ACC112 (cell line): ENCODE results near the gene SPG7.
"Not testable (repeated sequence)": the region's sequence is repeated elsewhere in the genome, so short reads cannot be mapped to it uniquely, and the experiment has no call there.

Experiments
- H2AFZ ChIP-seq: fragments of 200-600 bp; sonication (generic); one replicate; pipeline ENCODE4 v1.6.0; 2017; ENCODE audit warnings: antibody characterized with exemption, low read length; ENCODE audit not compliant: unreplicated experiment
- H3K27ac ChIP-seq: fragments of 200-600 bp; sonication (generic); 2 replicates; pipeline ENCODE4 v1.5.1; 2014; ENCODE audit warnings: low read depth, mild to moderate bottlenecking, antibody characterized with exemption, low read length, moderate library complexity
- H3K27me3 ChIP-seq: fragments of 200-600 bp; sonication (generic); 2 replicates; pipeline ENCODE4 v1.6.1; 2014; ENCODE audit warnings: mild to moderate bottlenecking, antibody characterized with exemption, low read length, moderate library complexity, mixed read lengths; ENCODE audit not compliant: insufficient read depth
- H3K36me3 ChIP-seq: fragments of 200-600 bp; sonication (generic); 2 replicates; pipeline ENCODE4 v1.6.1; 2016; ENCODE audit warnings: mild to moderate bottlenecking, antibody characterized with exemption, low read length, moderate library complexity, mixed read lengths; ENCODE audit not compliant: insufficient read depth
- H3K4me1 ChIP-seq: fragments of 200-600 bp; sonication (generic); one replicate; pipeline ENCODE4 v1.6.1; 2016; ENCODE audit warnings: low read length, mixed read lengths; ENCODE audit not compliant: insufficient read depth, unreplicated experiment, control insufficient read depth
- H3K4me3 ChIP-seq: fragments of 200-600 bp; sonication (generic); 2 replicates; pipeline ENCODE4 v1.5.1; 2014; ENCODE audit warnings: mild to moderate bottlenecking, low read depth, low read length
- H3K79me2 ChIP-seq: fragments of 200-600 bp; sonication (generic); one replicate; pipeline ENCODE4 v1.6.0; 2016; ENCODE audit warnings: low read length; ENCODE audit not compliant: control insufficient read depth, unreplicated experiment, insufficient read depth

The SPG7 gene

GRCh38 chr16:89581861-89582563 lies 73.8 kb downstream of the SPG7 start:
- Histone ChIP-seq H3K27me3 (no peaks in the 10 kb centered on the region), H3K27ac (peak overlapping the region; percentile 94), H3K4me3 (peak overlapping the region; percentile 32; the same call in 1 of the 2 replicates), H3K4me1 (peaks cover 41% of the 10 kb centered on the region), H2AFZ (no peak overlapping the region), H3K36me3 (peaks cover 26% of the 10 kb centered on the region; the same call in 1 of the 2 replicates), H3K79me2 (peaks cover 9% of the 10 kb centered on the region)

GRCh38 chr16:89582614-89583196 lies 74.5 kb downstream of the SPG7 start:
- Histone ChIP-seq H3K4me1 (peaks cover 35% of the 10 kb centered on the region), H3K36me3 (peaks cover 26% of the 10 kb centered on the region; the same call in 1 of the 2 replicates), H3K27me3 (no peaks in the 10 kb centered on the region), H3K79me2 (peaks cover 3% of the 10 kb centered on the region), H3K4me3 (no peak overlapping the region), H3K27ac (peak overlapping the region; percentile 94), H2AFZ (no peak overlapping the region)

DNA sequence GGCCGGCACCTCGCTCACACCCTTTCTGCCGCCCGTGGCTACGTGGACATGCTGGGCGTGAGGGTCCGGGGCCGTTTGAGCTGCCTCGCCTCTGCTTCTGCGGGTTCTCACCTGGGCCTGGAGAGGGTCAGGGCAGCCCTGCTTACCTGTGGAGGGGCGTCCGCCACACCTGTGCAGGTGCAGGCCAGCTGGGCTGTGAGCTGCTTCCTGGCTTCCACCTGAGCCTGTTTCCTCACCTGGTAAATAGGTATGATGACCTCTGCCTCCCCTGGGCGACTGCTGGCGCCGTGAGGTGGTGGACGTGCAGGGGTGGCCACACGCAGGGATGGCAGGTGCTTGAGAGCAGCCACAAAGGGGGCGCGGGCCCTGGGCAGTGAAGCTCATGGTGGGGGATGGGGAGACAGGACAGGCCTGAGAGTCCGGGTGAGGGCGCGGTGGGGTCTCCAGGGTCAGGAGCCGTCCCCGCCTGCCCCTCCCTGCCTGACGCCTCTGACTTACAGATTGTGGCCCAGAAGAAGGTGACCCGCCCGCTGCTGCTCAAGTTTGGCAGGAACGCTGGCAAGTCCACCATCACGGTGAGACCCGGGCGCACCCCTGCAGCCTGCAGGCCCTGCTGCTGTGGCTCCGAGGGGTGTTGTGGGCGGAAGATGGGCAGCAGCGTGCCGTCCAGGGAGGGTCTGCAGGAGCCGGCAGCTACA lies 75.1 kb downstream of the SPG7 start:
- Histone ChIP-seq H2AFZ (no peak overlapping the region), H3K27ac (peak overlapping the region; percentile 94; the same call in 1 of the 2 replicates), H3K4me3 (no peak overlapping the region), H3K27me3 (no peaks in the 10 kb centered on the region), H3K4me1 (peaks cover 35% of the 10 kb centered on the region), H3K36me3 (peaks cover 26% of the 10 kb centered on the region; the same call in 1 of the 2 replicates), H3K79me2 (peaks cover 3% of the 10 kb centered on the region)

DNA sequence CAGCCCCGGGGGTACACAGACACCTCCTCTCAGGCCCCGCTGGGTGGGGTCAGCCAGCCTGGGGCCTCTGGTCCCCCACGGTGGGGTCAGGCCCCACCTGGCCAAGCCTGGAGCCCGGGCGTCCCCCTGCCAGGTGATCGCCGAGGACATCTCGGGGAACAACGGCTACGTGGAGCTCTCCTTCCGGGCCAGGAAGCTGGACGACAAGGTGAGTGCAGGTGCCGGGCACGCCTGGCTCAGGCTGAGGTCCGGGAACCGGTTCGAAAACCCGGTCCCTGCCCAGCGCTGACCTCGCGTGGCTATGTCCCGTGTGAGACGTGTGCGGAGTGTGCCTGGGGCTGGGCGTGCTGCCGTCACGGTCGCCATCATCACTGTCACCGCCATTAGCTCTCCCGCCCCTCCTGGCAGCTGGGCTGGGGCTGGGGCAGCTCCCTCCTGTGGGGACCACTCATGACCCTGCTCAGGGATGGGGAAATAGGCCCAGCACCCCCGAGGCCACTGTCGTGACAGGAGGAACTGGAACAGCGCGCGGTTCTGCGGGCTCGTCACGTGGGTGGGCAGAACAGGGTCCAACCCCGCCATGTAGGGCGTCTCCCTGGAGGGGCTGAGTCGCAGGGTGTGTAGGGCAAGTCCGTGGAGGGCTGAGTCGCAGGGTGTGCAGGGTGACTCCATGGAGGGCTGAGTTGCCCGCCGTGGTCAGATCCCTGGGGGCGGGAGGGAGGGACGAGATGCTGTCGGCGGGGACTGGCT lies 75.9 kb downstream of the SPG7 start:
- Histone ChIP-seq H3K27ac (peak overlapping the region; percentile 37; the same call in 1 of the 2 replicates), H3K27me3 (no peaks in the 10 kb centered on the region), H2AFZ (no peak overlapping the region), H3K4me3 (no peak overlapping the region), H3K4me1 (peaks cover 35% of the 10 kb centered on the region), H3K36me3 (peaks cover 26% of the 10 kb centered on the region; the same call in 1 of the 2 replicates), H3K79me2 (peaks cover 3% of the 10 kb centered on the region)

DNA sequence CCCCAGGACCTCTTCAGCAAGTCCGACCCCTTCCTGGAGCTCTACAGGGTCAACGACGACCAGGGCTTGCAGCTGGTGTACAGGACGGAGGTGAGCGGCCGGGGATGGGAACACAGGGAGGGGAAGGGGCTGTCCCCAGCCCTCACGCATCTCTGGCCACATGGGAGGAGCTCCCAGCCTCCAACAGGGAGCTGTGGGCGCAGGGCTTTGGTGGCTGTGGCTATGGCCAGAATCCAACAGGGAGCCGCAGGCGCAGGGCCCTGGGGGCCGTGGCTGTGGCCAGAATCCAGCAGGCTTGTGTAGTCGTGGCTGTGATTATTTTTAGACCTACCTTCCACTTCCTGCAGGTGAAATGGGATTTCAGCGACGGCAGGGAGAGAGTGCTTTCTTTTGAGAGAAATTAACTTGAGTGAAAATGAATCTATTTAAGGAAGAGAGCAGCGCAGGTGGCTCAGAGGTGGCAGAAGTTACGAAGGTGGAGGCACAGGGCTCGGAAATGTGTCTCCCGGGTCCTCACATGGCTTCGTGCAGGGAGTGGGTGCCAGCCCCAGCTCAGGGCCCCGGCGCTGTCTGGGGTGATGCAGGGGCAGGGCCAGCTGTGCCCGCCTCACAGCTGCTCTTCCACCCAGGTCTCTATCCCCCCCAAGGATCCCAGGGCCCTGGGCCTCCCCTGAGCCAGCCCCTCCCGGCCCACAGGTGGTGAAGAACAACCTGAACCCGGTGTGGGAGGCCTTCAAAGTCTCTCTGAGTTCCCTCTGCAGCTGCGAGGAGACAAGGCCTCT lies 76.8 kb downstream of the SPG7 start:
- Histone ChIP-seq H3K36me3 (peaks cover 17% of the 10 kb centered on the region; the same call in 1 of the 2 replicates), H2AFZ (no peak overlapping the region), H3K27ac (peak overlapping the region; percentile 12; the same call in 1 of the 2 replicates), H3K4me3 (no peak overlapping the region), H3K79me2 (peaks cover 3% of the 10 kb centered on the region), H3K27me3 (no peaks in the 10 kb centered on the region), H3K4me1 (peaks cover 35% of the 10 kb centered on the region)

- H2AFZ ChIP-seq = no peak overlapping the region
- peaks cover 29% of the 10 kb centered on the region for H3K4me1 ChIP-seq
Measured at GRCh38 chr16:89586218-89586617, 78.0 kb downstream of the SPG7 start.

DNA sequence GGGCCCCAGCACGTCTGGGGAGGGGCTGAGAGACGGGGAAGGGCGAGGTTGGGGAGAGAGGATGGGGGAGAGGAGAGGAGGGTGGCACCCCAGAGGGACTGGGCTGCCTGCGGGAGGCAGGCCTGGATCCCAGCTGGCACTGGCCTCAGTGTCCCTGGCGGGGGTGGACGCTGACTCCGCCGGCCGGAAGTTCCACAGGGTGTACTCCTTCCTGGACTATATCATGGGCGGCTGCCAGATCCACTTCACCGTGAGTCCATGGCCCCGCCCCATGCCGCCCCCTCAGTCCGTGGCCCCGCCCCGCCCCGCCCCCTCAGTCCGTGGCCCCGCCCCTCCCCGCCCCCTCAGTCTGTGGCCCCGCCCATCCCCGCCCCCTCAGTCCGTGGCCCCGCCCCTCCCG lies 78.7 kb downstream of the SPG7 start:
- no peaks in the 10 kb centered on the region for H3K27me3 ChIP-seq

More at GRCh38 chr16:89586218-89586617, 78.0 kb downstream of the SPG7 start:
- H3K36me3 ChIP-seq = peaks cover 10% of the 10 kb centered on the region; the same call in 1 of the 2 replicates
- peak overlapping the region; percentile 40; the same call in 1 of the 2 replicates for H3K4me3 ChIP-seq
- peaks cover 3% of the 10 kb centered on the region for H3K79me2 ChIP-seq
- H3K27ac ChIP-seq = peak overlapping the region; percentile 98
- no peaks in the 10 kb centered on the region for H3K27me3 ChIP-seq

DNA sequence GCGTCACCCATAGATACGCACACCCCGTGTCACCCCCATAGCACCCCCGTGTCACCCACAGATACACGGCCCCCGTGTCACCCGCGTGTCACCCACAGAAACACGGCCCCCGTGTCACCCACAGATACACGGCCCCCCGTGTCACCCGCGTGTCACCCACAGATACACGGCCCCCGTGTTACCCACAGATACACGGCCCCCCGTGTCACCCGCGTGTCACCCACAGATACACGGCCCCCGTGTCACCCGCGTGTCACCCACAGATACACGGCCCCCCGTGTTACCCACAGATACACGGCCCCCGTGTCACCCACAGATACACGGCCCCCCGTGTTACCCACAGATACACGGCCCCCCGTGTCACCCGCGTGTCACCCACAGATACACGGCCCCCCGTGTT lies 79.5 kb downstream of the SPG7 start:
- Histone ChIP-seq H3K36me3 (peaks cover 10% of the 10 kb centered on the region; the same call in 1 of the 2 replicates), H3K4me1 (peaks cover 16% of the 10 kb centered on the region)
- H3K4me3 ChIP-seq, H3K79me2 ChIP-seq, H2AFZ ChIP-seq, H3K27me3 ChIP-seq, H3K27ac ChIP-seq: not testable (repeated sequence)

More for the DNA sequence above, 78.7 kb downstream of the SPG7 start:
- Histone ChIP-seq H3K79me2 (peaks cover 3% of the 10 kb centered on the region), H3K4me3 (peak overlapping the region; percentile 40; the same call in 1 of the 2 replicates), H3K27ac (peak overlapping the region; percentile 98), H2AFZ (no peak overlapping the region), H3K36me3 (peaks cover 10% of the 10 kb centered on the region; the same call in 1 of the 2 replicates), H3K4me1 (peaks cover 24% of the 10 kb centered on the region)

DNA sequence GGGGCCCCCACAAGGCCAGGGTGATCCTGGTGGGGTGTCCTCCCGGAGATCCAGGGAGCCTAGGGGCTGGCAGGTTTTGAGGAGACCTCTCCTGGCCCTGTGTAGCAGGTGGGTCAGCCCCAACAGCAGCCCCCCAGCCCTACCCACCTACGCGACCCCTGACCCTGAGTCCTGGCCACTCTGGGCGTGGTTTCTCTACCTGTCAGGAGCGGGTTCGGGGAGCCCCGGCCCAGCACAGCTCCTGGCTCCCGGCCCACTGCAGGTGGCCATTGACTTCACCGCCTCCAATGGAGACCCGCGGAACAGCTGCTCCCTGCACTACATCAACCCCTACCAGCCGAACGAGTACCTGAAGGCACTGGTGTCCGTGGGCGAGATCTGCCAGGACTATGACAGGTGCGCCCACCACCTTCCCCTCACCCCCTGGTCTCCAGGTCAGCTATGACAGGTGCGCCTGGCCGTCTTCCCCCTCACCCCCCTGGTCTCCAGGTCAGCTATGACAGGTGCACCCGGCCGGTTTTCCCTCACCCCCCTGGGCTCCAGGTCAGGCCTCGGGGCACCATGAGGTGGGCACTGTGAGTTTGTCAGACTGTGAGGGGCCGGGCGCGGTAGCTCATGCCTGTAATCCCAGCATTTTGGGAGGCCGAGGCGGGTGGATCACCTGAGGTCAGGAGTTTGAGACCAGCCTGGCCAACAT lies 80.4 kb downstream of the SPG7 start:
- no peak overlapping the region for H3K4me3 ChIP-seq
- no peak overlapping the region for H2AFZ ChIP-seq
- no peak overlapping the region for H3K27ac ChIP-seq
- H3K4me1 ChIP-seq = peaks cover 10% of the 10 kb centered on the region
- no peaks in the 10 kb centered on the region for H3K27me3 ChIP-seq
- H3K79me2 ChIP-seq = no peaks in the 10 kb centered on the region
- H3K36me3 ChIP-seq = peaks cover 10% of the 10 kb centered on the region; the same call in 1 of the 2 replicates
